Fibroblast of mammary gland (primary cell): ENCODE results near the gene LIN7B.
A peak's percentile ranks its signal among the peaks of the same experiment; 100 is the strongest.

ENCODE experiments used
- DNase-seq: peaks from one replicate; pipeline ENCODE4 v3.0.0-alpha.2; 2010; ENCODE audit warnings: low read depth
- H3K4me3 ChIP-seq: 2 replicates; pipeline ENCODE4 v1.5.1; 2011; ENCODE audit warnings: low read depth, mild to moderate bottlenecking, low read length, moderate library complexity; ENCODE audit not compliant: control insufficient read depth
- CTCF ChIP-seq: conservative IDR thresholded peaks from 2 replicates; pipeline ENCODE4 v1.5.1; 2011; ENCODE audit warnings: low read depth, low read length, inconsistent platforms; ENCODE audit not compliant: control insufficient read depth, insufficient read depth

Gene LIN7B

GRCh38 chr19:49097453-49098288, 16.5 kb upstream of the LIN7B start:
- TF ChIP-seq CTCF = peak; percentile 99
- DNase-seq = peak; percentile 70
- H3K4me3 ChIP-seq = no peak overlapping the region

- TF ChIP-seq CTCF = no peak
- H3K4me3 ChIP-seq = no peak overlapping the region
- DNase-seq = no peak
Observed at GRCh38 chr19:49098795-49099194, 15.4 kb upstream of the LIN7B start.

GRCh38 chr19:49101160-49101559, 13.0 kb upstream of the LIN7B start:
- TF ChIP-seq CTCF = no peak
- H3K4me3 ChIP-seq = no peak overlapping the region
- DNase-seq = no peak

GRCh38 chr19:49102303-49102702, 11.9 kb upstream of the LIN7B start:
- no peak for DNase-seq
- no peak for TF ChIP-seq CTCF
- H3K4me3 ChIP-seq = no peak overlapping the region

GRCh38 chr19:49103331-49104085, 10.7 kb upstream of the LIN7B start:
- no peak overlapping the region for H3K4me3 ChIP-seq
- no peak for DNase-seq
- TF ChIP-seq CTCF = no peak

- DNase-seq = no peak
- TF ChIP-seq CTCF = no peak
- no peak overlapping the region for H3K4me3 ChIP-seq
Observed at GRCh38 chr19:49104229-49104864, 9.8 kb upstream of the LIN7B start.
